GM23248 (cell line): Measurements from ENCODE around the gene ADPGK. TPM values are rescaled to one million over a fixed set of nuclear protein-coding genes. Genes with fewer than 3 reads are reported as not detected.
"Not testable (repeated sequence)": the region's sequence is repeated elsewhere in the genome, so short reads cannot be mapped to it uniquely, and the experiment has no call there.

ENCODE experiments used
- DNase-seq: peaks from one replicate; pipeline ENCODE4 v3.0.0-alpha.2; 2015
- H2AFZ ChIP-seq: fragments of 200-600 bp; sonication (generic); 2 replicates; pipeline ENCODE4 v1.6.1; 2016; ENCODE audit warnings: antibody characterized with exemption
- H3F3A ChIP-seq: fragments of 200-600 bp; sonication (generic); 2 replicates; pipeline ENCODE4 v1.6.1; 2016; ENCODE audit warnings: mild to moderate bottlenecking, antibody characterized with exemption, mixed run types; ENCODE audit not compliant: insufficient read depth
- H3K27ac ChIP-seq: fragments of 200-600 bp; sonication (generic); 2 replicates; pipeline ENCODE4 v1.5.1; 2016; ENCODE audit warnings: mild to moderate bottlenecking
- H3K27me3 ChIP-seq: fragments of 200-600 bp; sonication (generic); replicated peaks from 2 replicates; pipeline ENCODE4 v1.6.1; 2016; ENCODE audit warnings: mild to moderate bottlenecking; ENCODE audit not compliant: insufficient read depth
- H3K36me3 ChIP-seq: fragments of 200-600 bp; sonication (generic); 2 replicates; pipeline ENCODE4 v1.6.1; 2016; ENCODE audit warnings: low read depth, mild to moderate bottlenecking
- H3K4me1 ChIP-seq: fragments of 200-600 bp; sonication (generic); 2 replicates; pipeline ENCODE4 v1.6.1; 2016; ENCODE audit warnings: mild to moderate bottlenecking; ENCODE audit not compliant: insufficient read depth
- H3K4me2 ChIP-seq: fragments of 200-600 bp; sonication (generic); one replicate; pipeline ENCODE4 v1.6.1; 2016; ENCODE audit warnings: mild to moderate bottlenecking; ENCODE audit not compliant: unreplicated experiment
- H3K4me3 ChIP-seq: fragments of 200-600 bp; sonication (generic); 2 replicates; pipeline ENCODE4 v1.5.1; 2016; ENCODE audit warnings: mild to moderate bottlenecking
- H3K79me2 ChIP-seq: fragments of 200-600 bp; sonication (generic); 2 replicates; pipeline ENCODE4 v1.6.1; 2016; ENCODE audit warnings: mild to moderate bottlenecking; ENCODE audit not compliant: insufficient read depth
- H3K9ac ChIP-seq: fragments of 200-600 bp; sonication (generic); 2 replicates; pipeline ENCODE4 v1.6.1; 2016; ENCODE audit warnings: mild to moderate bottlenecking
- H3K9me2 ChIP-seq: fragments of 200-600 bp; sonication (generic); 2 replicates; pipeline ENCODE4 v1.6.1; 2016; ENCODE audit warnings: mixed run types, mild to moderate bottlenecking, moderate library complexity; ENCODE audit not compliant: insufficient read depth
- H3K9me3 ChIP-seq: fragments of 200-600 bp; sonication (generic); one replicate; pipeline ENCODE4 v1.6.1; 2017; ENCODE audit warnings: low read depth
- H4K20me1 ChIP-seq: fragments of 200-600 bp; sonication (generic); 2 replicates; pipeline ENCODE4 v1.6.0; 2016; ENCODE audit not compliant: insufficient read depth
- EZH2 ChIP-seq: fragments of 200-600 bp; sonication (generic); IDR thresholded peaks from 2 replicates; pipeline ENCODE4 v1.6.1; 2018; ENCODE audit warnings: antibody characterized with exemption, mild to moderate bottlenecking; ENCODE audit not compliant: insufficient read depth, poor library complexity, severe bottlenecking
- EZH2phosphoT487 ChIP-seq: fragments of 200-600 bp; sonication (generic); IDR thresholded peaks from 2 replicates; pipeline ENCODE4 v1.6.1; 2018; ENCODE audit warnings: antibody characterized with exemption, moderate library complexity, mild to moderate bottlenecking, low read depth; ENCODE audit not compliant: insufficient read depth
- WGBS, 2 experiments: methylation state at CpG; one replicate each; pipeline ENCODE4 v1.1.6; 2015 to 2017; ENCODE audit warnings: low lambda C conversion rate in 2 of 2, low coverage in 1 of 2; ENCODE audit errors: missing lambda C conversion rate in 2 of 2; 5-methylcytosine and 5-hydroxymethylcytosine counted together
- in situ Hi-C: fragments of 300-500 bp; cut with MboI; formaldehyde crosslinking; loops from 2 replicates; pipeline ENCODE4 v1.15.0; 2020
- polyA plus RNA-seq: library from polyadenylated mRNA; unstranded; fragments of >200 nt; fragmentation: Nextera tagmentation; extraction: Ambion mirVana; gene quantifications from 2 replicates; pipeline ENCODE4 v1.2.1, GENCODE V29; 2016
- total RNA-seq: library from RNA; depleted of rRNA; stranded (reverse); fragments of >200 nt; shearing (Covaris generic); gene quantifications from 2 replicates; pipeline ENCODE4 v1.2.3, GENCODE V29; 2014

ADPGK gene
- total and polyA plus RNA-seq, 2 experiments from 2014 or later, result 50.5 to 66.6 TPM

DNA sequence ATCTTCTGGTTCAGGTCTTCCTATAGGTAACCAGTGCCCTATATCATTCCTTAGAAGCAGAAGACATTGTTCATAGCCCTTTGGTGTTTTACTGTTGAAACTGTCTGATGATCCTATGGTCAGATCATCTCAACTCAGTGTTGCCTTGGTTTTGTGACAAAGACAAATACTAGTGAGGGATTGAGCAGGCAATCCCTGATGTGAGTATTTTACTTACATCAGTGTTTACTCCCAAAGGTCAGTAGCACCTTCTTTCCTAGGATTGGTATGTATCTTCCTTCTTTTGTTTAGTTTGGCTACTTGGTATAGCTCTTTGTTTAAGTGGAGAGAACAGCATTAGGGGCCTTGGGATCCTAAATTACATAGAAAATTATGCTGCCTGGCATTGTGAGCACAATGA lies 56.4 kb downstream of the ADPGK start:
- H3K9ac ChIP-seq, result no peak overlapping the region
- no peaks in the 10 kb centered on the region for H4K20me1 ChIP-seq
- no peaks in the 10 kb centered on the region for H3K27me3 ChIP-seq
- no peaks in the 10 kb centered on the region for H3K9me3 ChIP-seq
- H3F3A ChIP-seq, result no peaks in the 10 kb centered on the region
- H3K9me2 ChIP-seq, result no peaks in the 10 kb centered on the region
- H3K36me3 ChIP-seq, result peaks cover 8% of the 10 kb centered on the region; the same call in 1 of the 2 replicates
- H3K4me3 ChIP-seq, result no peak overlapping the region
- H3K4me1 ChIP-seq, result 0 out of 2 replicates have a peak, but pooled peaks cover 2% of the 10 kb centered on the region
- DNase-seq, result no peak
- no peak overlapping the region for H3K27ac ChIP-seq
- H3K4me2 ChIP-seq, result no peak overlapping the region
- TF ChIP-seq EZH2, result no peak
- no peak for TF ChIP-seq EZH2phosphoT487
- no peak overlapping the region for H2AFZ ChIP-seq
- in situ Hi-C loops, result no loop called here
- H3K79me2 ChIP-seq, result no peaks in the 10 kb centered on the region

DNA sequence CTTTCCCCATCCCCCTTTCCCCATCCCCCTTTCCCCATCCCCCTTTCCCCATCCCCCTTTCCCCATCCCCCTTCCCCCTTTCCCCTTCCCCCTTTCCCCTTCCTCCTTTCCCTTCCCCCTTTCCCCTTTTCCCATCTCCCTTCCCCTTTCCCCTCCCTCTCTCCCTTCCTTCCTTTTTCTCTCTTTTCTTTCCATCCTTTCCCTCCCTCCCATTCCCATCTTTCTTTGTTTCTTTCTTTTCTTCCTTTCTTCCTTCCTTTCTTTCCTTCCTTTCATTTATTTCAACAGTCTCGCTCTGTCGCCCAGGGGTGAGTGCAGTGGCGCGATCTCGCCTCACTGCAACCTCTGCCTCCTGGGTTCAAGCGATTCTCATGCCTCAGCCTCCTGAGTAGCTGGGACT lies 57.7 kb downstream of the ADPGK start:
- H4K20me1 ChIP-seq, H3K9me2 ChIP-seq, H3F3A ChIP-seq, DNase-seq, H3K4me3 ChIP-seq, H3K36me3 ChIP-seq, H3K27me3 ChIP-seq, H2AFZ ChIP-seq, H3K9ac ChIP-seq, H3K27ac ChIP-seq, H3K79me2 ChIP-seq, H3K4me2 ChIP-seq, H3K4me1 ChIP-seq, H3K9me3 ChIP-seq, in situ Hi-C loops: not testable (repeated sequence)
- 95 to 98% methylated on average over 6 of the region's 6 CpGs for WGBS, 2 experiments

DNA sequence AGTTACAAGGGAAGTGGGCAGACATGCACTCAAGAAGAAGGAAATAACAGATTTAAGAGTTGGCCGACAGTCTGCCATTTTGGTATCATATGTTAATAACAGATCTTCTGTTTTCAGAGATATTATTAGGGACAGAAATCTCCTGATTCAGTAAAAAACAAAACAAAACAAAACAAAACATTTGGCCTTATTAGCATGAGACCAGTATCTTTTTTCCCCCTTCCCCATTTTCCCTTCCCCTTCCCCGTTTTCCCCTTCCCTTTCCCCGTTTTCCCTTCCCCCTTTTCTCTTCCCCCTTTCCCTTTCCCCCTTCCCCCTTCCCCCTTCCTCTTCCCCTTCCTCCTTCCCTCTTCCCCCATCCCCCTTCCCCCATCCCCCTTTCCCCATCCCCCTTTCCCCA lies 58.1 kb downstream of the ADPGK start:
- H3K4me1 ChIP-seq, result 0 out of 2 replicates have a peak, but pooled peaks cover 2% of the 10 kb centered on the region
- 95% methylated on average over 1 to 3 of the region's 3 CpGs for WGBS, 2 experiments
- no peak for TF ChIP-seq EZH2phosphoT487
- TF ChIP-seq EZH2, result no peak
- H3K9ac ChIP-seq, result no peak overlapping the region
- H3K4me3 ChIP-seq, result no peak overlapping the region
- H3K27ac ChIP-seq, result no peak overlapping the region
- no peaks in the 10 kb centered on the region for H4K20me1 ChIP-seq
- no peaks in the 10 kb centered on the region for H3K79me2 ChIP-seq
- no peaks in the 10 kb centered on the region for H3K27me3 ChIP-seq
- H3K9me3 ChIP-seq, result no peaks in the 10 kb centered on the region
- H3K9me2 ChIP-seq, result no peaks in the 10 kb centered on the region
- in situ Hi-C loops, result no loop called here
- H3K4me2 ChIP-seq, result no peak overlapping the region
- H3K36me3 ChIP-seq, result no peaks in the 10 kb centered on the region
- H3F3A ChIP-seq, result no peaks in the 10 kb centered on the region
- no peak for DNase-seq
- no peak overlapping the region for H2AFZ ChIP-seq

DNA sequence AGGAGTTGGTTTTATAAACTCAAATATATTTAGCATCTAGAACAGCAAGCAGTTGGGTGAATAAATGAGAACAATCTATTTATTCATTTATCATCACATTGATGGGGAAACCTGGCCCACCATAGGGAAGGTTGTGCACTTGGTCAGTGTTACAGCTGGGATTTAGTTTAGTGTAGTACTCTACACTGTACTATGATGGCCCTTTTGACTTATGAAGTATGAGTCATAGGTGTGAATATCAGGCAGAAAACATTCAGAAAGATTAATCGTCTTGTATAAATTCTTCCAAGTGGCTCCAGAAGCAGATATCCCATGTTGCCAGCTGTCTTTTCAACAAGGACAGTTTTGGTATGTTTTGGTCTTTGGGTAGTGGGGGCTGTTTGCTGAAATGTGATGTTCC lies 59.5 kb downstream of the ADPGK start:
- Histone ChIP-seq H3K79me2 (no peaks in the 10 kb centered on the region), H3K27me3 (no peaks in the 10 kb centered on the region), H3K36me3 (no peaks in the 10 kb centered on the region), H3K9me3 (no peaks in the 10 kb centered on the region), H3K4me3 (no peak overlapping the region), H3K9ac (no peak overlapping the region), H3K9me2 (no peaks in the 10 kb centered on the region), H3K27ac (no peak overlapping the region), H3K4me1 (0 out of 2 replicates have a peak, but pooled peaks cover 2% of the 10 kb centered on the region), H3F3A (no peaks in the 10 kb centered on the region), H3K4me2 (no peak overlapping the region), H4K20me1 (no peaks in the 10 kb centered on the region), H2AFZ (no peak overlapping the region)
- TF ChIP-seq EZH2phosphoT487 (no peak), EZH2 (no peak)
- in situ Hi-C loops, result no loop called here
- peak; percentile 10 for DNase-seq
- WGBS, 2 experiments, result 67 to 86% methylated on average over 1 of the region's 1 CpG

DNA sequence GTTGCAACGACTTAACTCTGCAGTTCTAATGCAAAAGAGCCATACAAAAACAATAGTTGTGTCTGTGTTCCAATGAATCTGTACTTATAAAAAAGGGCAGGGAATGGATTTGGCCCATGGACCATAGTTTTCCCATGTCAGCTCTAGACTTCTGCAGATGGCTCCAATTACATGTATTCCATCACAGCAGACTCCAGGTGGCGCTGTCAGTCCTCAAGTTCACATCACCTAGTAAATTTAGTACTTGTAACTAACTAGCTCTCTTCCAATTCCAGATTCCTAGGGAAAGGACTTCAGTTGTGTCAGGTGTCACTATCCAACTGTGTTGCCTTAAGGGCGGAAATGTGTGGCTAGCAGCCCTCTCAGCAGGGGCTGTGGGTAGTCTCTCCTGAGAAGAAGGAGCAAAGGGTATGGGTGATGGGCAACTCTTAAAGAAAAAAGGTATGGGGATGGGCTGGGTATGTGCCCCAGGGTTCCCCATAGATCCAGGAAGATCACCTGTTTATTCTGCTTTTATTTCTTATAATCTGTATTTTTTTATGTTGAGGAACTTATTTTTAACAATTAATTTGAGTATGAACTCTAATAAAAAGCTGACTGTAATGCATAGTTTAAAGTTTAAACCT lies 61.4 kb downstream of the ADPGK start:
- H4K20me1 ChIP-seq, result no peaks in the 10 kb centered on the region
- H3K9me2 ChIP-seq, result no peaks in the 10 kb centered on the region
- TF ChIP-seq EZH2, result no peak
- no peak for TF ChIP-seq EZH2phosphoT487
- no peak overlapping the region for H3K4me3 ChIP-seq
- DNase-seq, result peak; percentile 82
- no peak overlapping the region for H3K27ac ChIP-seq
- no peaks in the 10 kb centered on the region for H3F3A ChIP-seq
- 33% methylated on average over 3 of the region's 3 CpGs for WGBS, 2 experiments
- H3K9ac ChIP-seq, result no peak overlapping the region
- H2AFZ ChIP-seq, result no peak overlapping the region
- no peaks in the 10 kb centered on the region for H3K27me3 ChIP-seq
- no peaks in the 10 kb centered on the region for H3K79me2 ChIP-seq
- peaks cover 9% of the 10 kb centered on the region; the same call in 1 of the 2 replicates for H3K36me3 ChIP-seq
- in situ Hi-C loops, result no loop called here
- H3K4me1 ChIP-seq, result no peaks in the 10 kb centered on the region
- H3K9me3 ChIP-seq, result no peaks in the 10 kb centered on the region
- no peak overlapping the region for H3K4me2 ChIP-seq

DNA sequence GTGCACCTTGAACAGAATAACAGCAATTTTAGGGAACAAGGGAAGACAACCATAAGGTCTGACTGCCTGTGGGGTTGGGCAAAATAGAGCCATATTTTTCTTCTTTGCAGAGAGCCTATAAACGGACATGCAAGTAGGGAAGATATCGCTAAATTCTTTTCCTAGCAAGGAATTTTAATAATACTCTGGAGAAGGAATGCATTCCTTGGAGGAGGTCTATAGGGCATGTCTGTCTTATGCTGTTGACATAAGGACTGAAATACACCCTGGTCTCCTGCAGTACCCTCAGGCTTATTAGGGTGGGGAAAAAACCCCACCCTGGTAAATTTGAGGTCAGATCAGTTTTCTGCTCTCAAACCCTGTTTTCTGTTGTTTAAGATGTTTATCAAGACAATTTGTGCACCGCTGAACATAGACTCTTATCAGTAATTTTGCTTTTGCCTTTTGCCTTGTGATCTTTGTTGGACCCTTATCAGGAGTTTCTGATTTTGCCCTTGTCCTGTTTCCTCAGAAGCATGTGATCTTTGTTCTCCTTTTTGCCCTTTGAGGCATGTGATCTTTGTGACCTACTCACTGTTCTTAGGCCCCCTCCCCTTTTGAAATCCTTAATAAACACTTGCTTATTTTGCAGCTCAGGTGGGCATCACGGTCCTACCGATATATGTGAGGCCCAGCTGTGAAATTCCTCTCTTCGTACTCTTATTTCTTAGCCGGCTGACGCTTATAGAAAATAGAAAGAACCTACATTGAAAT lies 74.8 kb downstream of the ADPGK start:
- 85% methylated on average over 8 of the region's 8 CpGs for WGBS, 2 experiments
- in situ Hi-C loops, H3K4me3 ChIP-seq, H3K9me3 ChIP-seq, H4K20me1 ChIP-seq, H2AFZ ChIP-seq, H3F3A ChIP-seq, H3K4me1 ChIP-seq, H3K27ac ChIP-seq, H3K27me3 ChIP-seq, H3K4me2 ChIP-seq, DNase-seq, H3K9me2 ChIP-seq, H3K36me3 ChIP-seq, H3K9ac ChIP-seq: not testable (repeated sequence)
- H3K79me2 ChIP-seq, result peaks cover 17% of the 10 kb centered on the region; the same call in 1 of the 2 replicates
